NK-92 treated with Interleukin-12 subunit alpha and Interleukin-12 subunit beta, amount 100 ng/mL, for 24 hours (cell line): ENCODE measurements around the gene EGFR.

Experiments
- DNase-seq: peaks from one replicate; lab custom pipeline; 2025; lab: John Stamatoyannopoulos, UW

EGFR gene

GRCh38 chr7:55250313-55250712 is 231.5 kb downstream of the EGFR start:
- no peak for DNase-seq

DNA sequence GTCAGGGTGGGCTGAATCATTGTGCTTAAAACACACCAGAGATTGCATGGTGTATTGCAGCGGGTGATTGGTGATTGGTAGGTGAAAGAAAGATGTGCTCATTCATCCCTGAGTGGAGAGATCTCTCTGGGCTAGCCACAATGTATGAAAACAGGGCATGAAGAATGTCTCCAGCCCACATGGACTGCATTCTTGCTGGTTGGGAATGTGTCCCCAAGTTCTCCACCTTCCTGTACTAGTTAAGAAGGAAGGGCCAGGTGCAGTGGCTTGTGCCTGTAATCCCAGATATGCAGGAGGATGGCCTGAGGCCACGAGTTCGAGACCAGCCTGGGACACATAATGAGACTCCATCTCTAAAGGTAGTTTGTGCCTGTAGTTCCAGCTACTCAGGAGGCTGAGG is 232.5 kb downstream of the EGFR start:
- DNase-seq: no peak

GRCh38 chr7:55251911-55252310 is 233.1 kb downstream of the EGFR start:
- DNase-seq: no peak

- no peak for DNase-seq
Measured at GRCh38 chr7:55252386-55252785, 233.6 kb downstream of the EGFR start.

GRCh38 chr7:55253188-55253587 is 234.4 kb downstream of the EGFR start:
- no peak for DNase-seq

DNA sequence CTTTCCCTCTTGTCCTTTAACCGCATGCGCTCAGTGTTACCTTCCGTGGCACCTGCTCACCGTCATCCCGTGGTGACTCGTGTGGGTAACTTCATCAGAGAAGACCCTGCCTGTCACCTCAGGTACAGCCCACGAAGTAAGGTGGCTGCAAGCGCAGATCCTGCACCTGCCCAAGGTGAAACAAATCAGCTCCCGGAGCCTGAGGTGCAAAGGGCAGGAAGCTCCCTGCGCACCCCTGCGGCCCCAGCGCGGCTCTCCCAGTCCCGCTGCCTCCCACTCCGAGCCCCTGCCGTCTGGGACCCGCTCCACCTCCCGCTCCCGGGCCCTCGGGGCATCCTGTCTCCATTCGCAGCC is 235.4 kb downstream of the EGFR start:
- no peak for DNase-seq

- DNase-seq: no peak
Measured at GRCh38 chr7:55254596-55255495, 236.0 kb downstream of the EGFR start.

GRCh38 chr7:55255496-55256445 is 237.0 kb downstream of the EGFR start:
- no peak for DNase-seq

DNA sequence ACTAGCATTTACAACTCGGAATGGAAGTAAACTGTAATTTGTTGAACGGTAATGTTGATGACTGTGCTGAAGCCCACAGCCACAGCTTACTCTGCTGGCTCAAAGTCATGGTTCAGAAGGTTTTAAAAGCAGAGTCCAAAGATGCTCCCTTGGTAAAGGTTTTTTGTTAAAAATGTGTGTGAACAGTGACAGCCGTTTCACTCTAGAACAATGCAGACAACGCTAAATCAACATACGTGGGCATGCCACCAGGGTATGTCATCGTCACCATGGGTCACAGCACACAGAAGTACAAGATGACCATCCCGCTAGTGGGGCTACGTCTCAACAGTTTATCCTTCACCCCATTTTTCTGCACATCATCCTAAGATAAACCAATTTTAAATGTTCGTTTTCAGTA is 239.8 kb downstream of the EGFR start:
- DNase-seq: no peak

DNA sequence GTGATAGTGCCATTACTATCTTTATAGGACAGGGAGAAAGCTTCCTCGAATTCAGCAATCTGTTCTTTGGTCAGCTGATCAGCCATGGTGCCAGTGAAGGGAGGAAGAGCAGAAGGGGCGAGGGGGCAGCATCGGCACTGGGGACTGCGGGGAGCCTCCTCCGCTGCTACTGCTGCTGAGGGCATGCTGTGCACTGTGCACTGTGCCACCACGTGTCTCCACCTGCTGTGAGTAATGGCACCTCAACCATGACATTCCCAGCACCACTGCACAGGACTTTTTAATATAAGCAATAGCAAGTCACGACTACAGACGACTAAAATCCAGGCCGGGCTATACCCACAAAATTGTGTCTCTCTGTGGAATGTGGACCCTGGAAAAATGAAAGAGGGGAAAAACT is 241.4 kb downstream of the EGFR start:
- DNase-seq: no peak

- DNase-seq: no peak
Measured at GRCh38 chr7:55260676-55261385, 242.0 kb downstream of the EGFR start.
